Ovary (tissue), 3 donors: ENCODE results near the gene GNG7.

ENCODE experiments used
- EP300 ChIP-seq: sonication (generic); formaldehyde crosslinking; IDR thresholded peaks from one replicate; pipeline ENCODE4 v1.6.1; 2017; ENCODE audit warnings: antibody characterized with exemption
- POLR2A ChIP-seq: fragments of 450-650 bp; IDR thresholded peaks from one replicate; pipeline ENCODE4 v1.6.1; 2017; ENCODE audit warnings: antibody characterized with exemption, mild to moderate bottlenecking, moderate library complexity
- TF ChIP-seq, protein P1 (sequence below), 3 donors: fragments of 450-650 bp in 2 of 3; fragments of 200-600 bp in 1 of 3; IDR thresholded peaks; one replicate each; pipeline versions ENCODE4 v1.5.1 to v1.8.0; 2016 to 2022; ENCODE audit warnings: antibody characterized with exemption in 3 of 3, mild to moderate bottlenecking in 1 of 3
- donor health status: DM: no; HTN: no; CAD: no.

GRCh38 chr19:2492870-2493269 is 209.6 kb downstream of the GNG7 start:
- no peak for TF ChIP-seq POLR2A
- TF ChIP-seq, protein P1, sequence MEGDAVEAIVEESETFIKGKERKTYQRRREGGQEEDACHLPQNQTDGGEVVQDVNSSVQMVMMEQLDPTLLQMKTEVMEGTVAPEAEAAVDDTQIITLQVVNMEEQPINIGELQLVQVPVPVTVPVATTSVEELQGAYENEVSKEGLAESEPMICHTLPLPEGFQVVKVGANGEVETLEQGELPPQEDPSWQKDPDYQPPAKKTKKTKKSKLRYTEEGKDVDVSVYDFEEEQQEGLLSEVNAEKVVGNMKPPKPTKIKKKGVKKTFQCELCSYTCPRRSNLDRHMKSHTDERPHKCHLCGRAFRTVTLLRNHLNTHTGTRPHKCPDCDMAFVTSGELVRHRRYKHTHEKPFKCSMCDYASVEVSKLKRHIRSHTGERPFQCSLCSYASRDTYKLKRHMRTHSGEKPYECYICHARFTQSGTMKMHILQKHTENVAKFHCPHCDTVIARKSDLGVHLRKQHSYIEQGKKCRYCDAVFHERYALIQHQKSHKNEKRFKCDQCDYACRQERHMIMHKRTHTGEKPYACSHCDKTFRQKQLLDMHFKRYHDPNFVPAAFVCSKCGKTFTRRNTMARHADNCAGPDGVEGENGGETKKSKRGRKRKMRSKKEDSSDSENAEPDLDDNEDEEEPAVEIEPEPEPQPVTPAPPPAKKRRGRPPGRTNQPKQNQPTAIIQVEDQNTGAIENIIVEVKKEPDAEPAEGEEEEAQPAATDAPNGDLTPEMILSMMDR (IDR thresholded peaks at IDR 0.05) = no peak
- no peak for TF ChIP-seq EP300
